Measurements from ENCODE around the gene ZNF117.
"Not testable (repeated sequence)": the region's sequence is repeated elsewhere in the genome, so short reads cannot be mapped to it uniquely, and the experiment has no call there.

The ZNF117 gene

GRCh38 chr7:64948774-64949173 is 42.1 kb downstream of the ZNF117 start:
- H3K9me3 ChIP-seq (ENCODE audit: control insufficient read depth, low read length); H3K36me3 ChIP-seq (ENCODE audit: control insufficient read depth, insufficient read depth, low read length); H3K4me3 ChIP-seq (ENCODE audit: insufficient read depth, low read depth, low read length); H3K27ac ChIP-seq (ENCODE audit: insufficient read depth, low read depth, low read length, poor library complexity, severe bottlenecking); H3K4me1 ChIP-seq (ENCODE audit: control insufficient read depth, insufficient read depth, low read length): not testable (repeated sequence)
- WGBS, 2 experiments, result 81 to 100% methylated on average over 1 of the region's 1 CpG
- peaks cover 40% of the 10 kb centered on the region for H3K27me3 ChIP-seq (ENCODE audit: control insufficient read depth, insufficient read depth, low read length, poor library complexity, severe bottlenecking)

GRCh38 chr7:64947252-64948000 is 43.4 kb downstream of the ZNF117 start:
- H3K4me3 ChIP-seq (ENCODE audit: insufficient read depth, low read depth, low read length), result peak overlapping the region; percentile 41
- peaks cover 40% of the 10 kb centered on the region for H3K27me3 ChIP-seq (ENCODE audit: control insufficient read depth, insufficient read depth, low read length, poor library complexity, severe bottlenecking)
- H3K36me3 ChIP-seq (ENCODE audit: control insufficient read depth, insufficient read depth, low read length), result no peaks in the 10 kb centered on the region
- no peaks in the 10 kb centered on the region for H3K9me3 ChIP-seq (ENCODE audit: control insufficient read depth, low read length)
- peaks cover 4% of the 10 kb centered on the region for H3K4me1 ChIP-seq (ENCODE audit: control insufficient read depth, insufficient read depth, low read length)
- WGBS, 2 experiments, result 6 to 9% methylated on average over 59 of the region's 59 CpGs
- no peak overlapping the region for H3K27ac ChIP-seq (ENCODE audit: insufficient read depth, low read depth, low read length, poor library complexity, severe bottlenecking)

GRCh38 chr7:64946772-64947171 is 44.1 kb downstream of the ZNF117 start:
- Histone ChIP-seq H3K4me1 (ENCODE audit: control insufficient read depth, insufficient read depth, low read length) (peaks cover 4% of the 10 kb centered on the region), H3K27ac (ENCODE audit: insufficient read depth, low read depth, low read length, poor library complexity, severe bottlenecking) (no peak overlapping the region), H3K4me3 (ENCODE audit: insufficient read depth, low read depth, low read length) (peak overlapping the region; percentile 41), H3K27me3 (ENCODE audit: control insufficient read depth, insufficient read depth, low read length, poor library complexity, severe bottlenecking) (peaks cover 40% of the 10 kb centered on the region), H3K36me3 (ENCODE audit: control insufficient read depth, insufficient read depth, low read length) (no peaks in the 10 kb centered on the region), H3K9me3 (ENCODE audit: control insufficient read depth, low read length) (no peaks in the 10 kb centered on the region)
- 51 to 53% methylated on average over 5 of the region's 5 CpGs for WGBS, 2 experiments

GRCh38 chr7:64945503-64946175 is 45.2 kb downstream of the ZNF117 start:
- Histone ChIP-seq H3K9me3 (ENCODE audit: control insufficient read depth, low read length) (no peaks in the 10 kb centered on the region), H3K27me3 (ENCODE audit: control insufficient read depth, insufficient read depth, low read length, poor library complexity, severe bottlenecking) (peaks cover 40% of the 10 kb centered on the region), H3K4me1 (ENCODE audit: control insufficient read depth, insufficient read depth, low read length) (peaks cover 4% of the 10 kb centered on the region), H3K4me3 (ENCODE audit: insufficient read depth, low read depth, low read length) (no peak overlapping the region), H3K36me3 (ENCODE audit: control insufficient read depth, insufficient read depth, low read length) (no peaks in the 10 kb centered on the region), H3K27ac (ENCODE audit: insufficient read depth, low read depth, low read length, poor library complexity, severe bottlenecking) (no peak overlapping the region)
- 88% methylated on average over 2 of the region's 2 CpGs for WGBS, 2 experiments

DNA sequence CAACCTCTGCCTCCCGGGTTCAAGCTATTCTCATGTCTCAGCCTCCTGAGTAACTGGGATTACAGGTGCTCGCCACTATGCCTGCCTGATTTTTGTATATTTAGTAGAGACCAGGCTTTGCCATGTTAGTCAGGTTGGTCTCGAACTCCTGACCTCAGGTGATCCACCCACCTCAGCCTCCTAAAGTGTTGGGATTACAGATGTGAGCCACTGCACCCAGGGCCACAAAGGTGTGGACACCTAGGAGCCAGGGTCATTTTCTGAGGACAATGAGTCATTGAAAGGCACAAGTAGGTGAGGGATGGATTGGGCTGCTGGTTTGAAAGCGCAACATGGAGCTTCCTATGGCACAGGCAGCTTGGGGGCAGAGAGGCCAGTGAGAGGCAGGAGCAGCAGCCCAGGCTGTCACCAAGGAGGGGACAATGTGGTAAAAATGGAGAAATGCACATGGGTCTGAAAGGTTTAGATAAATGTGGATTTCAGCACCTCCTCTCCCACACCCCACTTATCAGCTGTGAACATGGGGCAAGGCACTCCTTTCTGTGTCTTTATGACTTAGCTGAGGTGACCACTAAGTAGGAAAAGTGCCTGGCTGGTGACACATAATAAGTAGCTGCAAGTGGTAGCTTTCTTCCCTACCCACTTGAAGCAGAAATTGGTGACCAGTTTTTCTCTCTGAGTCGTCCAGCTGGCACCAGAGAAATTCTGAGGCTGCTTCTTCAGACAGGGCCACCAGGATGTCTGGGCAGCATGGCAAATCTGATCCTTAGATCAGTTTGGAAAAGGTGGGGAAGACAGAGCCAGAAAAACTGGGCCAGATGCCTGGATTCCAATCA is 46.0 kb downstream of the ZNF117 start:
- H3K27ac ChIP-seq (ENCODE audit: insufficient read depth, low read depth, low read length, poor library complexity, severe bottlenecking); H3K36me3 ChIP-seq (ENCODE audit: control insufficient read depth, insufficient read depth, low read length); H3K9me3 ChIP-seq (ENCODE audit: control insufficient read depth, low read length); H3K4me1 ChIP-seq (ENCODE audit: control insufficient read depth, insufficient read depth, low read length); H3K4me3 ChIP-seq (ENCODE audit: insufficient read depth, low read depth, low read length): not testable (repeated sequence)
- H3K27me3 ChIP-seq (ENCODE audit: control insufficient read depth, insufficient read depth, low read length, poor library complexity, severe bottlenecking), result peaks cover 40% of the 10 kb centered on the region
- WGBS, 2 experiments, result 83 to 89% methylated on average over 5 of the region's 5 CpGs

DNA sequence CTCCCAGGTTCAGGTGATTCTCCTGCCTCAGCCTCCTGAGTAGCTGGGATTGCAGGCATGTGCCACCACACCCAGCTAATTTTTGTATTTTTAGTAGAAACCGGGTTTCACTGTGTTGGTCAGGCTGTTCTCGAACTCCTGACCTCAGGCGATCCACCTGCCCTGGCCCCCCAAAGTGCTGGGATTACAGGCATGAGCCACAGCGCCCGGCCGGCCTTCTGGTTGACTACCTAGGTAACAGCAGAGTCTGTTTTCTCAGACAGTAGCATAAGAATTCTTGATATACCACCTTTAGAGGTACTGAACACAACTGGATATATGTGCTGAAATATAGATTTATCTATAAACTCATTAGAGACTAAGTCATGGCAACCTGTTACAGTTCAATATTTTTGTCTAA is 50.8 kb downstream of the ZNF117 start:
- H3K4me1 ChIP-seq (ENCODE audit: control insufficient read depth, insufficient read depth, low read length); H3K27ac ChIP-seq (ENCODE audit: insufficient read depth, low read depth, low read length, poor library complexity, severe bottlenecking); H3K4me3 ChIP-seq (ENCODE audit: insufficient read depth, low read depth, low read length); H3K36me3 ChIP-seq (ENCODE audit: control insufficient read depth, insufficient read depth, low read length); H3K9me3 ChIP-seq (ENCODE audit: control insufficient read depth, low read length); H3K27me3 ChIP-seq (ENCODE audit: control insufficient read depth, insufficient read depth, low read length, poor library complexity, severe bottlenecking): not testable (repeated sequence)
- 91 to 92% methylated on average over 6 of the region's 6 CpGs for WGBS, 2 experiments

GRCh38 chr7:64938540-64938939 is 52.3 kb downstream of the ZNF117 start:
- Histone ChIP-seq H3K27ac (ENCODE audit: insufficient read depth, low read depth, low read length, poor library complexity, severe bottlenecking) (no peak overlapping the region), H3K9me3 (ENCODE audit: control insufficient read depth, low read length) (no peaks in the 10 kb centered on the region), H3K4me3 (ENCODE audit: insufficient read depth, low read depth, low read length) (no peak overlapping the region), H3K27me3 (ENCODE audit: control insufficient read depth, insufficient read depth, low read length, poor library complexity, severe bottlenecking) (no peaks in the 10 kb centered on the region), H3K4me1 (ENCODE audit: control insufficient read depth, insufficient read depth, low read length) (no peaks in the 10 kb centered on the region), H3K36me3 (ENCODE audit: control insufficient read depth, insufficient read depth, low read length) (no peaks in the 10 kb centered on the region)
- 94 to 100% methylated on average over 1 of the region's 1 CpG for WGBS, 2 experiments

DNA sequence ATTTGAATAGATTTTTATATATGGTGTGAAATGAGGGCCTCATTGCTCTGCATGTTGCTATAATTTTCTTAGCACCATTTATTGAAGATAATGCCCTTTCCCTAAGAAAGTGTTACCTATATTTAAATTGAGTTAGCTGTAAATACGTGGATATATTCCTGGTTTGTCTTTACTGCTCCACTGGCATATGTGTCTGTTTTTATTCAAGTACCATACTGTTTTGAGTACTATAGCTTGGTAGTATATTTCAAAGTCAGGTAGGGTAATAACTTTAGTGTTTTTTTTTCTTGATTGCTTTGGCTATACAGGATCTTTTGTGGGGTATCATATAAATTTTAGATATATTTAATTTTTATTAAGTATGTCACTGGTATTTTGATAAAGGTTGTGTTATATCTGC is 56.4 kb downstream of the ZNF117 start:
- Histone ChIP-seq H3K9me3 (ENCODE audit: control insufficient read depth, low read length) (no peaks in the 10 kb centered on the region), H3K36me3 (ENCODE audit: control insufficient read depth, insufficient read depth, low read length) (no peaks in the 10 kb centered on the region), H3K27ac (ENCODE audit: insufficient read depth, low read depth, low read length, poor library complexity, severe bottlenecking) (no peak overlapping the region), H3K27me3 (ENCODE audit: control insufficient read depth, insufficient read depth, low read length, poor library complexity, severe bottlenecking) (no peaks in the 10 kb centered on the region), H3K4me1 (ENCODE audit: control insufficient read depth, insufficient read depth, low read length) (no peaks in the 10 kb centered on the region), H3K4me3 (ENCODE audit: insufficient read depth, low read depth, low read length) (no peak overlapping the region)
- 89 to 92% methylated on average over 1 of the region's 1 CpG for WGBS, 2 experiments

DNA sequence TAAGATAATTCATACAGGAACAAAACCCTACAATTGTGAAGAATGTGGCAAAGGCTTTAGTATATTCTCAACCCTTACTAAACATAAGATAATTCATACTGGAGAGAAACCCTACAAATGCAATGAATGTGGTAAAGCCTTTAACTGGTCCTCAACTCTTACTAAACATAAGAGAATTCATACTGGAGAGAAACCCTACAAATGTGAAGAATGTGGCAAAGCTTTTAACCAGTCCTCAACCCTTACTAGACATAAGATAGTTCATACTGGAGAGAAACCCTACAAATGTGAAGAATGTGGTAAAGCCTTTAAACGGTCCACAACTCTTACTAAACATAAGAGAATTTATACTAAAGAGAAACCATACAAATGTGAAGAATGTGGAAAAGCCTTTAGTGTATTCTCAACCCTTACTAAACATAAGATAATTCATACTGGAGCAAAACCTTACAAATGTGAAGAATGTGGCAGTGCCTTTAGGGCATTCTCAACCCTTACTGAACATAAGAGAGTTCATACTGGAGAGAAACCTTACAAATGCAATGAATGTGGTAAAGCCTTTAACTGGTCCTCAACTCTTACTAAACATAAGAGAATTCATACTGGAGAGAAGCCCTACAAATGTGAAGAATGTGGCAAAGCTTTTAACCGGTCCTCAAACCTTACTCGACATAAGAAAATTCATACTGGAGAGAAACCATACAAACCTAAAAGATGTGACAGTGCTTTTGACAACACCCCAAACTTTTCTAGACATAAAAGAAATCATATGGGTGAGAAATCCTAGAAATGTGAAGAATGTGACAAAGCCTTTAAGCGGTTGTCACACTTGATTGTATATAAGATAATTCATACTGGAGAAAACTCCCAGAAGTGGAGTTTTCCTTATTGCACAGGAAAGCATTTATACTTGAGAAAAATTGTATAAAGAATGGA is 62.3 kb downstream of the ZNF117 start:
- H3K4me3 ChIP-seq (ENCODE audit: insufficient read depth, low read depth, low read length); H3K9me3 ChIP-seq (ENCODE audit: control insufficient read depth, low read length); H3K27me3 ChIP-seq (ENCODE audit: control insufficient read depth, insufficient read depth, low read length, poor library complexity, severe bottlenecking); H3K4me1 ChIP-seq (ENCODE audit: control insufficient read depth, insufficient read depth, low read length); H3K27ac ChIP-seq (ENCODE audit: insufficient read depth, low read depth, low read length, poor library complexity, severe bottlenecking): not testable (repeated sequence)
- H3K36me3 ChIP-seq (ENCODE audit: control insufficient read depth, insufficient read depth, low read length), result peaks cover 29% of the 10 kb centered on the region
- 93 to 100% methylated on average over 1 to 3 of the region's 4 CpGs for WGBS, 2 experiments

All from ectodermal cell (in vitro differentiated cells).